Measurements from ENCODE around the gene MISP3. TPM values are rescaled to one million over a fixed set of nuclear protein-coding genes. Genes with fewer than 3 reads are reported as not detected.

Gene MISP3
- total and polyA plus RNA-seq, 9 donors: 0.28 to 13.9 (median 0.79) TPM

DNA sequence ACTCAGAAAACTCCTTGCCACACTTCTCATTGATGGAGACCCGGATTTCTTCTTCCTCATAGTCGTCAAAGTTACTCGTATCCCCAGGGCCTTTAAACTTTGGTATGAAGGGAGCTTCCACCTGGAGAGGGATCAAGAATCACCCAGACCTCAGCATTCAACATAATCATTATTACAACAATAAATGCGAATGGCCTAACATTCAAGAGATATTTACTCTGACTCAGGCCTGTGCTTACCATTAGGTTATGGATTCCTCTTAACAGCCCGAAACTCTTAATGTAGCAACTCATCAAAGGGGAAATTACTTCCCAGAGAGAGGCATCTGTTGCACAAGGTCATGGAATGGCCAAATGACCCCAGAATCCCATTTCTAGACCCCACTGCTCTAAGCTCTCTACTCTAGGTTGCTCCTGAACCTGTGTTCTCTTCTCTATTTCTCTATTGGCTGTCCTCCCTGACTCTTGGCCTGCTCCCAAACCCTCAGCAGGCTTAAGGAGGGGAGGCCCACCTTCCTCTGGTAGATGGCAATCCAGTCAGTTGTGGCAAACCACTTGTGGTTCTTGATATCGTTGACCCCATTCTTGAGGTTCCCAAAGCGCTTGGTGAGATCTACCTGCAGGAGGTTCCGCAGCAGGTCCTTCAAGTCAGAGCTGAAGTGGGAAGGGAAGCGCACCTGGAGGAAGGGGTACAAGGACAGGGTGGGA is 20.7 kb downstream of the MISP3 start:
- TF ChIP-seq EP300 (IDR thresholded peaks at IDR 0.05) (no peak), POLR2A (IDR thresholded peaks at IDR 0.05) (no peak)
- TF ChIP-seq, protein P1, sequence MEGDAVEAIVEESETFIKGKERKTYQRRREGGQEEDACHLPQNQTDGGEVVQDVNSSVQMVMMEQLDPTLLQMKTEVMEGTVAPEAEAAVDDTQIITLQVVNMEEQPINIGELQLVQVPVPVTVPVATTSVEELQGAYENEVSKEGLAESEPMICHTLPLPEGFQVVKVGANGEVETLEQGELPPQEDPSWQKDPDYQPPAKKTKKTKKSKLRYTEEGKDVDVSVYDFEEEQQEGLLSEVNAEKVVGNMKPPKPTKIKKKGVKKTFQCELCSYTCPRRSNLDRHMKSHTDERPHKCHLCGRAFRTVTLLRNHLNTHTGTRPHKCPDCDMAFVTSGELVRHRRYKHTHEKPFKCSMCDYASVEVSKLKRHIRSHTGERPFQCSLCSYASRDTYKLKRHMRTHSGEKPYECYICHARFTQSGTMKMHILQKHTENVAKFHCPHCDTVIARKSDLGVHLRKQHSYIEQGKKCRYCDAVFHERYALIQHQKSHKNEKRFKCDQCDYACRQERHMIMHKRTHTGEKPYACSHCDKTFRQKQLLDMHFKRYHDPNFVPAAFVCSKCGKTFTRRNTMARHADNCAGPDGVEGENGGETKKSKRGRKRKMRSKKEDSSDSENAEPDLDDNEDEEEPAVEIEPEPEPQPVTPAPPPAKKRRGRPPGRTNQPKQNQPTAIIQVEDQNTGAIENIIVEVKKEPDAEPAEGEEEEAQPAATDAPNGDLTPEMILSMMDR (IDR thresholded peaks at IDR 0.05): no peak
- no peak overlapping the region for H3K27ac ChIP-seq
- H3K4me1 ChIP-seq (ENCODE audit: insufficient read depth): peaks cover 5% of the 10 kb centered on the region
- no peaks in the 10 kb centered on the region for H3K36me3 ChIP-seq
- intact Hi-C loops (cut with DNase I): no loop called here
- H3K4me3 ChIP-seq: no peak overlapping the region
- DNase-seq: no peak
- H3K27me3 ChIP-seq: no peaks in the 10 kb centered on the region
- H3K9me3 ChIP-seq: no peaks in the 10 kb centered on the region
- WGBS, 3 donors: 97 to 98% (median 97%) methylated on average over 9 of the region's 9 CpGs

DNA sequence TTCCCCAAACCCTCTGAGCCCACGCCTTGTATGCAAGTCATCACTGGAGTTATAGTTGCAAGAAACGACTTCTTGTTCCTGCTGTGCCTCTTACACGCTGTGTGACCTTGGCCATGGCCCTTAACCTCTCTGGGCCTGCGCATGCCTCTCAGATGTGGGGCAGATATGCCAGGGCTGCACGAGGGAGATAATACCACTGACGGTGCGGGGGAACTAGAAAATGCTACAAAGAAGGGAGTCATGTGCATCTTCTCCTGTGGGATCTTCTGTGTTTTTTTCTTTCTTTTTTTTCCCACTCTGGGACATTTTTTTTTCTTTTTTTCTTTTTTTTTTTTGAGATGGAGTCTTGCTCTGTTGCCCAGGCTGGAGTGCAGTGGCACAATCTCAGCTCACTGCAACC is 22.3 kb downstream of the MISP3 start:
- no peaks in the 10 kb centered on the region for H3K9me3 ChIP-seq
- peaks cover 5% of the 10 kb centered on the region for H3K4me1 ChIP-seq (ENCODE audit: insufficient read depth)
- H3K4me3 ChIP-seq: no peak overlapping the region
- no peaks in the 10 kb centered on the region for H3K36me3 ChIP-seq
- TF ChIP-seq, protein P1 (IDR thresholded peaks at IDR 0.05): no peak
- TF ChIP-seq POLR2A (IDR thresholded peaks at IDR 0.05) (no peak), EP300 (IDR thresholded peaks at IDR 0.05) (no peak)
- no peak overlapping the region for H3K27ac ChIP-seq
- 45 to 64% (median 50%) methylated on average over 7 of the region's 7 CpGs for WGBS, 3 donors
- H3K27me3 ChIP-seq: no peaks in the 10 kb centered on the region
- no peak for DNase-seq
- intact Hi-C loops (cut with DNase I): no loop called here

DNA sequence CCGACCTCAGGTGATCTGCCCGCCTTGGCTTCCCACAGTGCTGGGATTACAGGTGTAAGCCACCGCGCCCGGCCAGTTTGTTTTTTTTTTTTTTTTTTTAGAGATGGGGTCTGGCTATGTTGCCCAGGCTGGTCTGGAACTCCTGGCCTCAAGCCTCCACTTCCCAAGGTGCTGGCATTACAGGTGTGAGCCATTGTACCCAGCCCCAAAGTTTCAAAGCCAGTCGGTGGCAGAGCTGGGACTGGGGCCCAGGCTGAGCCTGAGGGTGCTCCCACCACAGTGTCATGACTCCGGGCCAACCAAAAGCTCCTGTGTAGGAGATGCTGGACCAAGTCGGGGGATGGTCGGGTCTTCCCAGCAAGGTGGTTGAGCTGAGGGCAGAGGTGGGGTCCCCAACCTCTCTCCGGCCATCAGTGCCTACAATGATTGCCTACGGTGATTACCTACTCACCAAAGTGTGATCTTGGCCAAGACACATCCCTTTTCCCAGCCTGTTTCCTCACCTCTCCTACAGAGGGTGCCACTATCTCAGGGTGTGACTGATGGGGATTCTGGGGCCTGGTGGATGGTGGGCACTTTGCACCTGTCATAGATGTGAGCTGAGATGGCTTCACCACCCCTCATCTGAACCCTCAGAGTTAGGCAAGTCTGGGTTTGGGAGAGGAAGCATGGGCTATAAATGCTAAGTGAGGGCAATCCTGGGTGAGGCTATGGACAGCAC is 23.8 kb downstream of the MISP3 start:
- Histone ChIP-seq H3K27ac (no peak overlapping the region), H3K27me3 (no peaks in the 10 kb centered on the region), H3K36me3 (no peaks in the 10 kb centered on the region), H3K9me3 (no peaks in the 10 kb centered on the region), H3K4me1 (ENCODE audit: insufficient read depth) (peaks cover 5% of the 10 kb centered on the region), H3K4me3 (no peak overlapping the region)
- intact Hi-C loops (cut with DNase I): no loop called here
- 92 to 93% (median 92%) methylated on average over 11 of the region's 11 CpGs for WGBS, 3 donors
- TF ChIP-seq POLR2A (IDR thresholded peaks at IDR 0.05) (no peak), EP300 (IDR thresholded peaks at IDR 0.05) (no peak)
- TF ChIP-seq, protein P1 (IDR thresholded peaks at IDR 0.05): no peak
- no peak for DNase-seq

DNA sequence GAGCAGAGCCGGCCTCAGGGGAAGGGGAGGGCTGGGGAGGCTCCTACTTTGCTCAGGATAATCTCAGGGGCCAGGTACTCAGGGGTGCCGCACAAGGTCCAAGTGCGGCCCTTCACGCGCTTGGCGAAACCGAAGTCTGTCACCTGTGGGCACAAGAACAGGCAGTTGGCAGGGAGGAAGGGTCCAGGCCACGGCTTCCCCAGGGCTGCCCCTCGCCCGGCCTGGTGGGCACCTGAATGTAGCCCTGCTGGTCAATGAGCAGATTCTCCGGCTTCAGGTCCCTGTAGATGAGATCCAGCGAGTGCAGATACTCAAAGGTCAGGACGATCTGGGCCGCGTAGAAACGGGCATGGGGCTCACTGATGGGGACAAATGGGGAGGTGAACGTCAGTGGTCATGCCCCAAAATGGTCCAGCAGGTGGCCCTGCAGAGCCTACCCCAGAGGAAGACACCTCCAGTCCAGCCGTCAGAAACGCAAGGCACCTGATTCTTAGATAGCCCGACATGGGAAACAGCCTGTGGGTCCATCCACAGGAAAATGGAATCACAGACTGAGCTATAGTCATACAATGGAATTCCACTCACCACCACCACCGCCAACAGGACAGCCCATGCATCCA is 25.1 kb downstream of the MISP3 start:
- DNase-seq: no peak
- 71 to 77% (median 76%) methylated on average over 21 of the region's 21 CpGs for WGBS, 3 donors
- no peak for TF ChIP-seq POLR2A (IDR thresholded peaks at IDR 0.05)
- TF ChIP-seq, protein P1 (IDR thresholded peaks at IDR 0.05): no peak
- TF ChIP-seq EP300 (IDR thresholded peaks at IDR 0.05): no peak
- no peak overlapping the region for H3K4me3 ChIP-seq
- no peaks in the 10 kb centered on the region for H3K9me3 ChIP-seq
- no peaks in the 10 kb centered on the region for H3K27me3 ChIP-seq
- no peaks in the 10 kb centered on the region for H3K4me1 ChIP-seq (ENCODE audit: insufficient read depth)
- intact Hi-C loops (cut with DNase I): no loop called here
- no peak overlapping the region for H3K27ac ChIP-seq
- no peaks in the 10 kb centered on the region for H3K36me3 ChIP-seq
